H1 (cell line): ENCODE measurements around the gene NLGN4Y. TPM values are rescaled to one million over a fixed set of nuclear protein-coding genes. Genes with fewer than 3 reads are reported as not detected.
"Not testable (repeated sequence)": the region's sequence is repeated elsewhere in the genome, so short reads cannot be mapped to it uniquely, and the experiment has no call there.

Experiments used
- CTCF ChIA-PET: fragments of 300-600 bp; sonication (Branson Sonifier 250); formaldehyde crosslinking; loops from one replicate; lab custom pipeline; 2021; ENCODE audit not compliant: partially characterized antibody; lab: Charles Lee
- POLR2A ChIA-PET: fragments of 300-600 bp; sonication (Branson Sonifier 250); formaldehyde crosslinking; loops from one replicate; lab custom pipeline; 2021; ENCODE audit warnings: inconsistent platforms; ENCODE audit not compliant: partially characterized antibody; lab: Charles Lee
- DNase-seq, 2 experiments: peaks; one replicate each; pipeline versions ENCODE4 v3.0.0 to v3.0.0-alpha.2; 2010 to 2022; ENCODE audit warnings: low spot score in 2 of 2, low read depth in 1 of 2, mixed read lengths in 1 of 2
- FAIRE-seq: peaks from 2 replicates; lab custom pipeline; 2011; peaks lifted over from hg19 to GRCh38; lab: Jason Lieb, UNC
- H2AFZ ChIP-seq: 2 replicates; pipeline ENCODE4 v1.8.1; 2012; ENCODE audit warnings: low read length, inconsistent platforms
- H2AK5ac ChIP-seq: 2 replicates; pipeline ENCODE4 v1.6.1; 2013; ENCODE audit warnings: low read depth, low read length
- H2BK120ac ChIP-seq: replicated peaks from 2 replicates; pipeline ENCODE3; 2013; ENCODE audit warnings: low read depth, low read length, inconsistent platforms
- H2BK12ac ChIP-seq: 2 replicates; pipeline ENCODE4 v1.6.1; 2013; ENCODE audit warnings: low read depth, low read length
- H2BK15ac ChIP-seq: 2 replicates; pipeline ENCODE4 v1.6.1; 2013; ENCODE audit warnings: low read length
- H2BK20ac ChIP-seq: 2 replicates; pipeline ENCODE4 v1.6.1; 2013; ENCODE audit warnings: low read length
- H2BK5ac ChIP-seq: 2 replicates; pipeline ENCODE4 v1.6.1; 2013; ENCODE audit warnings: low read depth, low read length
- H3K14ac ChIP-seq: 2 replicates; pipeline ENCODE4 v1.6.1; 2013; ENCODE audit warnings: inconsistent platforms; ENCODE audit not compliant: insufficient read length
- H3K18ac ChIP-seq: 2 replicates; pipeline ENCODE4 v1.6.1; 2013; ENCODE audit warnings: low read length; ENCODE audit errors: extremely low read depth
- H3K23ac ChIP-seq: 2 replicates; pipeline ENCODE4 v1.6.1; 2013; ENCODE audit warnings: inconsistent platforms; ENCODE audit not compliant: insufficient read length
- H3K23me2 ChIP-seq: 2 replicates; pipeline ENCODE4 v1.6.1; 2013; ENCODE audit warnings: low read depth, low read length
- H3K27ac ChIP-seq: 2 replicates; pipeline ENCODE4 v1.6.1; 2011; ENCODE audit warnings: low read depth, low read length, inconsistent platforms
- H3K27me3 ChIP-seq, 4 experiments: replicated peaks in 1 of 4; 1 replicate in 1 of 4; 2 replicates in 3 of 4; pipeline versions ENCODE4 v1.6.1 to v1.8.1; 2011 to 2013; ENCODE audit warnings: low read length in 3 of 4, mild to moderate bottlenecking in 3 of 4, inconsistent platforms in 2 of 4, mixed read lengths in 2 of 4, moderate library complexity in 1 of 4; ENCODE audit not compliant: control insufficient read depth in 3 of 4, insufficient read depth in 3 of 4; ENCODE audit errors: extremely low read depth in 1 of 4
- H3K36me3 ChIP-seq, 4 experiments: 2 replicates each; pipeline versions ENCODE4 v1.6.1 to v1.8.1; 2011 to 2013; ENCODE audit warnings: mild to moderate bottlenecking in 4 of 4, low read length in 3 of 4, moderate library complexity in 2 of 4, control low read depth in 1 of 4, inconsistent platforms in 1 of 4; ENCODE audit not compliant: insufficient read depth in 4 of 4, control insufficient read depth in 2 of 4
- H3K4ac ChIP-seq: replicated peaks from 2 replicates; pipeline ENCODE3; 2013; ENCODE audit warnings: low read length, low read depth, mixed read lengths, inconsistent platforms; ENCODE audit not compliant: insufficient read length
- H3K4me1 ChIP-seq, 4 experiments: replicated peaks in 1 of 4; 1 replicate in 1 of 4; 2 replicates in 3 of 4; pipeline versions ENCODE4 v1.6.1 to v1.8.1; 2011 to 2013; ENCODE audit warnings: low read length in 3 of 4, inconsistent platforms in 2 of 4, mixed read lengths in 1 of 4; ENCODE audit not compliant: insufficient read depth in 4 of 4, control insufficient read depth in 3 of 4
- H3K4me2 ChIP-seq, 2 experiments: 2 replicates each; pipeline versions ENCODE4 v1.6.1 to v1.8.1; 2011 to 2013; ENCODE audit warnings: low read depth in 2 of 2, low read length in 2 of 2, control low read depth in 1 of 2, inconsistent platforms in 1 of 2, mild to moderate bottlenecking in 1 of 2; ENCODE audit not compliant: insufficient read depth in 1 of 2
- H3K4me3 ChIP-seq, 4 experiments: fragments of 200-600, 300-600 bp in 1 of 4; sonication (generic), shearing (Covaris generic), sonication (Bioruptor Twin) in 1 of 4; 2 replicates each; pipeline versions ENCODE4 v1.5.1 to v1.8.1; 2011 to 2016; ENCODE audit warnings: low read length in 4 of 4, low read depth in 3 of 4, control low read depth in 2 of 4, inconsistent platforms in 2 of 4, mild to moderate bottlenecking in 2 of 4, mixed read lengths in 1 of 4, moderate library complexity in 1 of 4; ENCODE audit not compliant: insufficient read depth in 2 of 4; ENCODE audit errors: extremely low read depth in 1 of 4
- H3K56ac ChIP-seq: replicated peaks from 2 replicates; pipeline ENCODE3; 2013; ENCODE audit warnings: low read depth, mild to moderate bottlenecking, mixed read lengths, low read length, inconsistent platforms; ENCODE audit not compliant: insufficient read length
- H3K79me1 ChIP-seq: 2 replicates; pipeline ENCODE4 v1.6.1; 2013; ENCODE audit warnings: low read depth, low read length, control low read depth
- H3K79me2 ChIP-seq, 2 experiments: 2 replicates each; pipeline versions ENCODE4 v1.6.1 to v1.8.1; 2012 to 2013; ENCODE audit warnings: low read length in 2 of 2, mild to moderate bottlenecking in 2 of 2, inconsistent platforms in 1 of 2; ENCODE audit not compliant: insufficient read depth in 2 of 2, control insufficient read depth in 1 of 2
- H3K9ac ChIP-seq, 4 experiments: replicated peaks in 1 of 4; 1 replicate in 1 of 4; 2 replicates in 3 of 4; pipeline versions ENCODE4 v1.6.1 to v1.8.1; 2011 to 2013; ENCODE audit warnings: low read depth in 3 of 4, low read length in 3 of 4, control low read depth in 2 of 4, mild to moderate bottlenecking in 2 of 4, moderate library complexity in 2 of 4, inconsistent platforms in 1 of 4; ENCODE audit errors: extremely low read depth in 1 of 4
- H3K9me3 ChIP-seq, 2 experiments: 2 replicates each; pipeline versions ENCODE4 v1.6.1 to v1.8.1; 2012 to 2013; ENCODE audit warnings: mild to moderate bottlenecking in 2 of 2, moderate library complexity in 2 of 2, control low read depth in 1 of 2, inconsistent platforms in 1 of 2, low read depth in 1 of 2, low read length in 1 of 2, mixed read lengths in 1 of 2; ENCODE audit not compliant: insufficient read depth in 2 of 2
- H4K20me1 ChIP-seq, 2 experiments: replicated peaks in 1 of 2; 2 replicates each; pipeline versions ENCODE3 to v1.8.1; 2011 to 2013; ENCODE audit warnings: inconsistent platforms in 2 of 2, low read length in 2 of 2, mild to moderate bottlenecking in 1 of 2; ENCODE audit not compliant: insufficient read depth in 2 of 2, control insufficient read depth in 1 of 2
- H4K5ac ChIP-seq: 2 replicates; pipeline ENCODE4 v1.6.1; 2013; ENCODE audit warnings: low read length, low read depth, mixed read lengths, inconsistent platforms; ENCODE audit not compliant: insufficient read length
- H4K8ac ChIP-seq: 2 replicates; pipeline ENCODE4 v1.8.0; 2013; ENCODE audit warnings: mild to moderate bottlenecking, moderate library complexity, low read length, inconsistent platforms; ENCODE audit not compliant: insufficient read depth; ENCODE audit errors: extremely low read depth
- H4K91ac ChIP-seq: replicated peaks from 2 replicates; pipeline ENCODE3; 2013; ENCODE audit warnings: low read length, mixed read lengths, inconsistent platforms; ENCODE audit not compliant: insufficient read length
- WGBS, 2 experiments: shearing (Covaris generic) in 1 of 2; methylation state at CpG; one replicate each; pipeline versions ENCODE4 v1.1.6 to v1.1.7; 2013 to 2015; ENCODE audit warnings: low lambda C conversion rate in 2 of 2, mixed read lengths in 2 of 2, inconsistent platforms in 1 of 2, low coverage in 1 of 2, missing lambda C conversion rate in 1 of 2; ENCODE audit not compliant: insufficient replicate concordance in 2 of 2, insufficient coverage in 1 of 2, insufficient read length in 1 of 2; ENCODE audit errors: extremely low coverage in 1 of 2, missing lambda C conversion rate in 1 of 2; 5-methylcytosine and 5-hydroxymethylcytosine counted together
- polyA plus RNA-seq, 7 experiments: library from polyadenylated mRNA; depleted of rRNA in 3 of 7; stranded (reverse) in 5 of 7; unstranded in 2 of 7; fragments of >200 nt in 5 of 7; fragments of 200-250 nt in 2 of 7; gene quantifications; 1 replicate in 5 of 7; 2 replicates in 1 of 7; 4 replicates in 1 of 7; pipeline versions ENCODE4 v1.2.1 to v1.2.3, GENCODE V29; 2011 to 2013; ENCODE audit warnings: missing spikeins in 2 of 7, mixed read lengths in 2 of 7
- total RNA-seq: library from RNA; stranded (reverse); fragmentation: NEBNext Ultra II Directional; extraction: Animal tissue kit (Norgen Biotek cat#: 25700); gene quantifications from 2 replicates; pipeline ENCODE4 v1.2.1, GENCODE V29; 2021

NLGN4Y gene
- total and polyA plus RNA-seq, 2 of the 8 experiments (the other 6 are each of a cell fraction or from before 2014, with no cell fraction given): 35.7 to 51.3 TPM

GRCh38 chrY:14861033-14861432 lies 336.7 kb downstream of the NLGN4Y start:
- FAIRE-seq, H2BK12ac ChIP-seq, H3K9me3 ChIP-seq, H4K5ac ChIP-seq, H3K23ac ChIP-seq, H3K23me2 ChIP-seq, H3K27ac ChIP-seq, H3K36me3 ChIP-seq, H4K91ac ChIP-seq, H2BK15ac ChIP-seq, H2BK20ac ChIP-seq, H2BK120ac ChIP-seq, H4K8ac ChIP-seq, H3K56ac ChIP-seq, CTCF ChIA-PET, H3K79me2 ChIP-seq, H3K4me3 ChIP-seq, H3K9ac ChIP-seq, H2AFZ ChIP-seq, POLR2A ChIA-PET, H2BK5ac ChIP-seq, H4K20me1 ChIP-seq, H3K27me3 ChIP-seq, H3K18ac ChIP-seq, H3K4me1 ChIP-seq, H3K4me2 ChIP-seq, DNase-seq, H3K14ac ChIP-seq, H2AK5ac ChIP-seq, H3K79me1 ChIP-seq, H3K4ac ChIP-seq: not testable (repeated sequence)
- WGBS, 2 experiments: 92% methylated on average over 8 of the region's 8 CpGs; no CpG with 5 or more reads in 1 of the 2 experiments
